DMS79 treated with DMSO at 0.1 percent for 48 hours (cell line): ENCODE data around the gene MOG.
"Not testable (repeated sequence)": the region's sequence is repeated elsewhere in the genome, so short reads cannot be mapped to it uniquely, and the experiment has no call there.

Experiments
- DNase-seq: peaks from one replicate; lab custom pipeline; 2025; lab: John Stamatoyannopoulos, UW

The MOG gene

GRCh38 chr6:29641430-29642148 is 15.3 kb upstream of the MOG start:
- no peak for DNase-seq

- DNase-seq: peak; percentile 8
Observed at GRCh38 chr6:29647927-29648642, 8.8 kb upstream of the MOG start.

GRCh38 chr6:29649701-29650673 is 6.9 kb upstream of the MOG start:
- DNase-seq: peak; percentile 98

GRCh38 chr6:29651413-29652197 is 5.3 kb upstream of the MOG start:
- no peak for DNase-seq

- no peak for DNase-seq
Observed at GRCh38 chr6:29652198-29652584, 4.7 kb upstream of the MOG start.

DNA sequence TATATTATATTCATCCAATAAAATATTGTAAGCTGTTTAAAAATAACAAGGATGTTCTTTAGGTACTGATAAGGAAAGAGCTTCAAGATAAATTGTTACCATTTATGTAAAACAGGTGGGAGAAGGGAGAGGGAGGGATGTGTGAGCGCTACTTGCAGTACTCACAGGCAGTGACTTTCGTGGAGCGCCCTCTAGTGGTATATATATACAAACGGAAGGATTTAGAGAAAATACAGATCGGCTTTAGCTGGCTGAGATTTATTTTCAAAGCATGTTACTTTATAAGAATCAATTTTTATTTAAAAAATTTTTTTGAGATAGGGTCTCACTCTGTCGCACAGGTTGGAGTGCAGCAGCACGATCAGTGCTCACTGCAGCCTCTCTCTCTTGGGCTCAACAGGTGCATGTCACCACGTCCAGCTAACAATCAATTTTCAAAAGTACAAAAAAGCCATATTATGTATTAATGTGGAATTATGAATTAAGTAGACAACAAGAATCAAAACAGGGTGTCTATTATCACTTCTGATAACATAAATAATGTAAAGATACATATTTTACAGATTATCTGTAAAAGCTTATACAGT is 3.3 kb upstream of the MOG start:
- peak; percentile 86 for DNase-seq

DNA sequence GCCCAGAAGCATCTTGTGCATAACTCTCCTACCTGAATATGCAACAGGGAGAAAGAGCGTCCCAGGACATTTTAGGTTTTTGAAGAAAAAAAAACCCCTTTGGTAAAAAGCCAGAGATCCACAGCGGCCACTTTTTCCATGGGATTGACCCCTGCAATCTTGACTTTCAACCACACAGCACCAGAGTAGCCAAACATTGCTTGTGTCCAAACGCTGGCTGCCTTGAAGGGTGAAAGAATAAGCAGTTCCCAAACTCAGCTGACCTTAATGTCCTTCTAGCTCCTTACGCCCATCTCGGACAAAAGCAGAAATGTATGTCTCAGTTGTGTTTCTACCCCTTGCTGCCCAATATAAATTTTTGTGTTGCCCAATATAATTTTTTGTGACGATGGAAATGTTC is 1.2 kb upstream of the MOG start:
- no peak for DNase-seq

DNA sequence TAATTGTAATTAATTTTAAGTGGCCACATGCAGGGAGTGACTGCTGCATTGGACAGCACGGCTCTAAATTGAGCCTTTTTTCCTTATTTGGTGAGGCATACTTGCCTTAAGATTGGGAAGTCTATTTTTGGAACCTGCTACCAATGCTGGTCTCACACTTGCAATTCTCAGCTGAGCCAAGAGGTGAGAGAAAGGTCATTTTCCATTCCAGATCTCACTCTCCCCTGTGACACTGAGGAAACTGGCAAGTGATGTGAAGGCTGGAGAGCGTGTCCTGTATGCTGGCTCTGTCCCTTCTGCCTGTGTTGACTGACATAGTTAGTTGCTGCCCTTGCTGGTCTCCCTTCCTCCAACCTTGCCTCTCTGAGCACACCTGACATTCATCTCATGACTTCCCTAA is 735 bp upstream of the MOG start:
- DNase-seq: no peak

GRCh38 chr6:29661071-29661470 is 4.2 kb downstream of the MOG start:
- no peak for DNase-seq

DNA sequence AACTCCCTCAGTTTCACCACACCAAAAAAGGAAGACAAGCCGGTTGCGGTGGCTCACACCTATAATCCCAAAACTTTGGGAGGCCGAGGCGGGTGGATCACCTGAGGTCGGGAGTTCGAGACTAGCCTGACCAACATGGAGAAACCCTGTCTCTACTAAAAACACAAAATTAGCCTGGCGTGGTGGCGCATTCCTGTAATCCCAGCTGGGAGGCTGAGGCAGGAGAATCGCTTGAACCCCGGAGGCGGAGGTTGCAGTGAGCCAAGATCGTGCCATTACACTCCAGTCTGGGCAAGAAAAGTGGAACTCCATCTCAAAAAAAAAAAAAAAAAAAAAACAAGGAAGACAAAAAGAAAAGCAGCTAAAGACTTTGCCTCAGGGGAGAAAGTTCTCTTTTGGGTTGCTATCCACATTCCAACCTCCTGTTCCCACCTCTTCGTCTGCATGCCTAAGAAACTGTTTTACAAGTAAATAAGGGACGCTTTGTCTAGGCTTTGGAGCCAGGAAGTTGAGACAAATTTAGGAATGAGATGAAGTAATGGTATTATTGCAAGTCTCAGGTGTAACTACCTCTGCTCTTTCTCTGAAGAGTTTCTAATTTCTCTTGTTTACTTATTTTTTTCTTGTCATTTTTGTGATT is 4.7 kb downstream of the MOG start:
- DNase-seq: not testable (repeated sequence)

GRCh38 chr6:29663300-29664042 is 6.6 kb downstream of the MOG start:
- no peak for DNase-seq

- no peak for DNase-seq
Observed at GRCh38 chr6:29665942-29666825, 9.3 kb downstream of the MOG start.

DNA sequence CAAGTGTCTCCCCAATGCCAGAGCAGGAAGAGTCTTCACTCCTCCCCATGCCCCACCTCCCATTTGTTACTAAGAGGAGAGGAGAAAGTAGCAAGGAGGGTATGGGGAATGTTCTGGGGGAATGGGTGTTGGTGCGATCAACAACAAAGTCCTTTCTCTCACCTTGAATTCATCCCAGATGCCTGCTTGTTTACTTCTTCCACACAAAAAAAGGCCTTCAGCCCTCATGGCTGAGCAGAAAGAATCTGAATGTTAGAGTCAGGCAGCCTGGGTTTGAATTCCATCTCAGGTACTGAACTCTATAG is 9.9 kb downstream of the MOG start:
- no peak for DNase-seq

GRCh38 chr6:29667158-29667557 is 10.3 kb downstream of the MOG start:
- no peak for DNase-seq

DNA sequence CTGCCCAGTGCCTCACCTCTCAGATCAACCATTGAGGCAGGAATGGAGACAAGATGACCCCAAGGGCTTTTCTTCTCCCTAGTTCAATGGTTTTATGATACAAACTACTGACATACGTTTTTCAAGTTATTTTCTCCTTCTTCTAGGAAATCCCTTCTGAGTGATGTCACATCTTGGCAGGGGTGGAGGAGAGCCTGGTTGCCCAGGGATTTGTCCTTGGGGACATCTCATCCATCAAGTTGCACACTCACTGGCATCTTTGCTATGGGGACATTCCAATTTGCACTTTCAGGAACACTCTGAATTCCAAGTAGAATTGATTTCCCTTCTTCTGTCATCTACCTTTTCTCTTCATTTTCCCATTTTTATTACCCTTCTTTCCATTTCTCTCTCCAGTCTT is 14.1 kb downstream of the MOG start:
- DNase-seq: no peak

DNA sequence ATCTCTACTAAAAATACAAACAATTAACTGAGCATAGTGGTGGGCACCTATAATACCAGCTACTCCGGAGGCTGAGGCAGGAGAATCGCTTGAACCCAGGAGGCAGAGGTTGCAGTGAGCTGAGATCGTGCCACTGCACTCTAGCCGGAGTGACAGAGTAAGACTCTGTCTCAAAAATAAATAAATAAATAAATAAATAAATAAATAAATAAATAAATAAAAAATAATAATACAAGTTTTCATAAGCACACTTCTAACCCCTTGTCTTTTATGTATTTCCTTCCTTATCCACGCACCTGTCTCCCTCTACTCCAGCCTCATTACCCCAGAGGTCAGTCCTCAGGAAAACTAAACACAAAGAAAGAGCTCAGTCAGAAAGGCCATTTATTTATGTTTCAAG is 15.2 kb downstream of the MOG start:
- DNase-seq: not testable (repeated sequence)

- DNase-seq: no peak
Observed at GRCh38 chr6:29673161-29673560, 16.3 kb downstream of the MOG start.

DNA sequence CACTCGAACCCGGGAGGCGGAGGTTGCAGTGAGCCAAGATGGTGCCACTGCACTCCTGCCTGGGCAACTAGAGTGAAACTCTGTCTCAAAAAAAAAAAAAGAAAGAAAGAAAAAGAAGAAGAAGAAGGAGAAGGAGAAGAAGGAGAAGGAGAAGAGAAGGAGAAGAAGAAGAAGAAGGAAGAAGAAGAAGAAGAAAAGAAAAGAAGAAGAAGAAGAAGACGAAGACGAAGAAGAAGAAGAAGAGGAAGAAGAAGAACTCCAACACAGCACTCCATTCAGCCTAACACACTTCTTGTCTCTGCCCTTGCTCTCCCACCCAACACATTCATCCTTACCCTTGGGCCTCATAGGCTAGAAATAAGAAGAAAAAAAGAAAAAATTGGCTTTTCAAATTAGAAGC is 17.1 kb downstream of the MOG start:
- no peak for DNase-seq

DNA sequence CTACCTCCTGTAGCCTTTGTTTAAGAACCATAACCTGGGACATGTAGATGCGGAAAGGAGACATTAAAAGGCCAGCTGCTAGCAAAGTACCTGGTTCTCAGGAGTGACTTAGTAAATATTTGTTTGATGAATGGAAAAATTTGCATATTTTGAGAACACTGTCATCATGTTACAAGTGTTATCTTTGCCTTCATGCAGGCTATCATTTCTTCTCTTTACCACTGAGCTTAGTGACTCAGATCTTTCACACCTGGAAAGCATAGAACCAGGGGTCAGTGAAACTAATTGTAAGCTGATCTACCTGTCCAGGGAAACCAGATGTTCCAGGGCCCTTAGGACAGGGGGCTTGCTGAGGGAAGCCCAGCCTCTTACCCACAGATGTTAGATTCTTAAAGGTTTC is 18.7 kb downstream of the MOG start:
- DNase-seq: no peak
